VCaP (cell line): ENCODE results near the gene LMAN1.

Experiments
- H3K27ac ChIP-seq: fragments of 450-650 bp; 2 replicates; pipeline ENCODE4 v1.5.1; 2017
- TF ChIP-seq, protein P1 (sequence below): fragments of 450-650 bp; conservative IDR thresholded peaks from 2 replicates; pipeline ENCODE4 v1.5.1; 2017; ENCODE audit warnings: mild to moderate bottlenecking, moderate library complexity

Gene LMAN1

DNA sequence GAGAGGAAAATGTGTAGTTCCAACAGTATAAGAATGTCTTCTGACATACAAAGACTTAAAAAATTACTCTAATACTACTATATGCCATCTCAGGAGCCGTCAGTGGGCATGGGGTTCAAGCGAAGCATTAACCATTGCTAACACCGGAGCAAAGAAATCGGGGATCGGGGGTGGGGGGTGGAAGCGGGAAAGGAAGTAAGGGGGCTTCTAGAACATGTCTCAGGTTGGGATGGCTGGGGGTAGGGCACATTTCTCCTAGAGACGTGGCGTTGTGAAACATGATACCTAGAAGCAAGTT lies 702 bp downstream of the LMAN1 start:
- peak overlapping the region; percentile 87 for H3K27ac ChIP-seq
- TF ChIP-seq, protein P1, sequence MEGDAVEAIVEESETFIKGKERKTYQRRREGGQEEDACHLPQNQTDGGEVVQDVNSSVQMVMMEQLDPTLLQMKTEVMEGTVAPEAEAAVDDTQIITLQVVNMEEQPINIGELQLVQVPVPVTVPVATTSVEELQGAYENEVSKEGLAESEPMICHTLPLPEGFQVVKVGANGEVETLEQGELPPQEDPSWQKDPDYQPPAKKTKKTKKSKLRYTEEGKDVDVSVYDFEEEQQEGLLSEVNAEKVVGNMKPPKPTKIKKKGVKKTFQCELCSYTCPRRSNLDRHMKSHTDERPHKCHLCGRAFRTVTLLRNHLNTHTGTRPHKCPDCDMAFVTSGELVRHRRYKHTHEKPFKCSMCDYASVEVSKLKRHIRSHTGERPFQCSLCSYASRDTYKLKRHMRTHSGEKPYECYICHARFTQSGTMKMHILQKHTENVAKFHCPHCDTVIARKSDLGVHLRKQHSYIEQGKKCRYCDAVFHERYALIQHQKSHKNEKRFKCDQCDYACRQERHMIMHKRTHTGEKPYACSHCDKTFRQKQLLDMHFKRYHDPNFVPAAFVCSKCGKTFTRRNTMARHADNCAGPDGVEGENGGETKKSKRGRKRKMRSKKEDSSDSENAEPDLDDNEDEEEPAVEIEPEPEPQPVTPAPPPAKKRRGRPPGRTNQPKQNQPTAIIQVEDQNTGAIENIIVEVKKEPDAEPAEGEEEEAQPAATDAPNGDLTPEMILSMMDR = no peak

DNA sequence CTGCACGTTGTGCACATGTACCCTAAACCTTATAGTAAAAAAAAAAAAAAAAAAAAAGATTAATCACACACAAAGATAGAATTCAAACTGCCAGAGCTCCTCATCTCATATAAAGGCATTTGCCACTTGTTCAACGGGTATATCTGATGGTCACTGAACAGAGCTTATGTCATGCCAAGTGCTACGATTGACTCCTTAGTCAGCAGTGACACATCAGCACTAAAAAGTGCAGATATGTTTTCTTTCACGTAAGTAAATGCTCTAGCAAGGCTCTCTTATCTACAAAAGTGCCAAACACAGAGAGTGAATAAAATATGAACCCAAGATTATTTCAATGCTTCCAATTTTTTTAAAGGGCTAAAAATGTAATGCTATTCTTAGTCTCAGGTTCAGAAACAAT lies 1.1 kb downstream of the LMAN1 start:
- TF ChIP-seq, protein P1 = no peak
- H3K27ac ChIP-seq = peak overlapping the region; percentile 87

DNA sequence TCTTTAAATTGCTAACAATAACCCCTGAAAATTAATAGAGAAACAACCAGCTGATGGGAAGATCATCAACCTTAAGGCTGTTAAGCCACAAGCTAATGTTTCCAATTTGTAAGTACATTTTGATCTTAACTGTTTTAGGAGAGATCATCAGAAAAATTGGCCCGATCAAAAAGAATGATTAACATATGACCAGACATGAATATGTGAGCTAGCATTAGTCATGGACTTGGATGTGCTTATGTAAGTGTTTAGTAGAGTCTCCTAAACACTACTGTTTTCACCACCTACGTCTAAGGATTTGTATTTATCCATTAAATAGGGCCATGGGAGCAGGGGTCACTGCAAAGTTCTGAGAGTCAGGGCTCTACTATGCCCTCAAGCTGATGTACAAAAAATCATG lies 4.3 kb downstream of the LMAN1 start:
- TF ChIP-seq, protein P1 = no peak

DNA sequence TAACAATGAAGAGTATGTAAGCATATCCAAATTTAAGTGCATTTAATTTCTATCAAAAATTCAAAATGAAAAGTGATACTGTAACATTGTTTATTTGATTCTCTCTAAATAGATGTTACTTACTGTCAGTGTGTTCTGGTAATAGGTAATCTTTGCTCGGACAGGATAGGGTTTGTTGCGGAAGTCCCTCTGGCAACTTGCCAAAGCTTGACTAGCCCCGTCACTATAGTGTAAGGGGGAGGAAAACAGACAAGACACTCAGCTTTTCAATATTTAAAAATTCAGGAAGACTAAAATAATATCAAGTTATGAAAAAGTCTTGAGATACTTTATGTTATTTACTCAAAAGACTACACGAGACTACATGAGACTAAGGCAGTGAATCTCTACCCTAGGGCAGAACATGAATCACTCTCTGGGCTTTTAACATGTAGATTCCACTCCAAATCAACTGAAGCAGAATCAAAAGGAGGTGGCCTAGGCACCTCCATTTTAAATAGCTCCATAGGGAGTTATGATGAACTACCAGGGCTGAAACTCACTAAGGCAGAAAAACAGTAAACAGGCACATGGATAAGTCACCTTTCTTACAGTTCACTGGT lies 5.9 kb downstream of the LMAN1 start:
- no peak overlapping the region for H3K27ac ChIP-seq
- TF ChIP-seq, protein P1 = no peak

More for the DNA sequence above, 4.3 kb downstream of the LMAN1 start:
- no peak overlapping the region for H3K27ac ChIP-seq

DNA sequence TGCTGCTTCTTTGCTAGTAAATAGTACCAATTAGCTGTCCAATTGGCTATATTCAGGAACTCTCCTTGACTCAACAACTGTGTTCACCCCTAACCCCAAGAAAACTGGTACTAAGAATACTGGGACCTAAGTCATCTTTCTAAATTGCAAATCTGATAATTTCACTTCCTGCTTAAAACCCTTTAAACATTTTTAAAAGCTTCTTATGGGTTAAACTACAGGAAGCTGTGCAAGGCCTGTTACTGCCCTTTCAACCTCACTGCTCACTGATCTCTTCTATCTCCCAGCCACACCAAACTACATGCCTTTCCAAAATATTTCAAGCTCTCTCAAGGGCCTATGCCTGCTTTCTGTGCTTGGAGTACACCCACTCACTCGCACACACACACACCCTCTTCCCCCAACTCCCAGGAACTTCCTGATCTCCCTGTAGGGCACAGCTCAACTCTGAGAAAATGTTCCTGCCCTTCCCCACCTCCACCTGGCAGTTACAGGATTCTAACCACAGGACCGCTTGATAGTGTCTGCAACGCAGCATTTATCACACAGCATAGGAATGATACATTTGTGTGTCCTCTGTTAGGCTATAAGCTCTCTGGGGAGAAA lies 6.7 kb downstream of the LMAN1 start:
- TF ChIP-seq, protein P1 = no peak
- no peak overlapping the region for H3K27ac ChIP-seq

DNA sequence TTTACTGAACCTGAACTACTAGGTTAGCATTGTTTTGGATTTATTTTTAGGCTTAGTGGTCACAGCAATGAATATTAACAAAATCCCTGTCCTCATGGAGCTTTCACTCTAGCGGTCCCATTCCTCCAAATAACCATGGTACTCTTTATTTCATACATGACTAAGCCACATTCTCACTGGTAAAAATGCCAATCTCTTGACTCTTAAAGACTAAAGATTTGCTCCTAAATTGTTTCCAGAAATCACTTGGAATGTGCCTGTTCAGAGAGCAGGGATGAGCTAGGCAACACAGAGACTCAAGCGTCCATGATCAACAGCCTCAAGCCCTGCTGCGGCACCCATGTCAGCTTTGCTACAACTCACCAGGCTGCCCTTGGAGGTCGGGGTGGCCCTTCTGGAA lies 13.5 kb downstream of the LMAN1 start:
- H3K27ac ChIP-seq = no peak overlapping the region
- TF ChIP-seq, protein P1 = no peak

DNA sequence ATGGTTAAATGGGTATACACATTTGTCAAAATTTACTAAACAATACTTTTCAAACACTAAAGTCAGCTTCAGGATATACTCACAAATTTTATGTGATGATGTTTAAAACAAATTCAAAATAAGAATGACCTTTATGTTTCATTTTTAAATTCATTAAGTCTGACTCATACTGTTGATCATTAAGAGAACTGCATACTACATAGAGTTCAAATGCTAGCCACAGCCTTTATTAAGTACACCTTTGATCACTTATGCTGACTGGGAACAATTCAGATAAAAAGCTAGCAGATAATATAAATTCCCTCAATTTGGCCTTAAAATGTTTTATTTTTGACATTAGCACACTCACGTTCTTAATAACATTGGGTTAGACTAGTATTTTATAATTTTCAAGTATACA lies 14.1 kb downstream of the LMAN1 start:
- TF ChIP-seq, protein P1 = no peak
- no peak overlapping the region for H3K27ac ChIP-seq
